LHCN-M2 (cell line): ENCODE results near the gene KRTAP5-7. TPM values are rescaled to one million over a fixed set of nuclear protein-coding genes. Genes with fewer than 3 reads are reported as not detected.
"Not testable (repeated sequence)": the region's sequence is repeated elsewhere in the genome, so short reads cannot be mapped to it uniquely, and the experiment has no call there.

ENCODE experiments used
- DNase-seq: peaks from one replicate; pipeline ENCODE4 v3.0.0-alpha.2; 2012; ENCODE audit warnings: low read depth
- total RNA-seq: library from RNA; depleted of rRNA; stranded (reverse); fragments of >200 nt; gene quantifications from 2 replicates; pipeline ENCODE4 v1.2.3, GENCODE V29; 2014

The KRTAP5-7 gene
- total RNA-seq, 1 experiment from 2014 or later = not detected

GRCh38 chr11:71532036-71532610 lies 5.1 kb downstream of the KRTAP5-7 start:
- no peak for DNase-seq

GRCh38 chr11:71534711-71535608 lies 7.9 kb downstream of the KRTAP5-7 start:
- DNase-seq = not testable (repeated sequence)

- no peak for DNase-seq
Measured at GRCh38 chr11:71535825-71536224, 8.8 kb downstream of the KRTAP5-7 start.

DNA sequence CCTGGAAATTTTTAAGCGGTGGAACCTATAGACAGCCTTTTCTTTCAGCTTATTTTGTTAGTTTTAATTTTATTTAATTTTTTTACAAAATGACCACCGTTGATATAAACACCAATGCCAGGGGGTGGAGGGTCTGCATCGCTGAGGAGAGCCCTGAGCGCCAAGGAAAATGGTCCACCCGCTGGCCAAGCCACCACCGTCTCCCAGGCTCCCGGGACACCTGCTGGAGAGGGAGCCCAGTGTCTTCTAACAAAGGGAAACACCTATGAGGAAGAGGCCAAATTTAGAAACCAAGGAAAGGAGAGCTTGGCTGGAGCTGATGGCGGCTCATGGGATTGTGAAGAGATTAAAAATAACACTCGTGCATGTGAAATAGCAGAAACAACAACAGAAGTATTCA lies 10.5 kb downstream of the KRTAP5-7 start:
- no peak for DNase-seq

DNA sequence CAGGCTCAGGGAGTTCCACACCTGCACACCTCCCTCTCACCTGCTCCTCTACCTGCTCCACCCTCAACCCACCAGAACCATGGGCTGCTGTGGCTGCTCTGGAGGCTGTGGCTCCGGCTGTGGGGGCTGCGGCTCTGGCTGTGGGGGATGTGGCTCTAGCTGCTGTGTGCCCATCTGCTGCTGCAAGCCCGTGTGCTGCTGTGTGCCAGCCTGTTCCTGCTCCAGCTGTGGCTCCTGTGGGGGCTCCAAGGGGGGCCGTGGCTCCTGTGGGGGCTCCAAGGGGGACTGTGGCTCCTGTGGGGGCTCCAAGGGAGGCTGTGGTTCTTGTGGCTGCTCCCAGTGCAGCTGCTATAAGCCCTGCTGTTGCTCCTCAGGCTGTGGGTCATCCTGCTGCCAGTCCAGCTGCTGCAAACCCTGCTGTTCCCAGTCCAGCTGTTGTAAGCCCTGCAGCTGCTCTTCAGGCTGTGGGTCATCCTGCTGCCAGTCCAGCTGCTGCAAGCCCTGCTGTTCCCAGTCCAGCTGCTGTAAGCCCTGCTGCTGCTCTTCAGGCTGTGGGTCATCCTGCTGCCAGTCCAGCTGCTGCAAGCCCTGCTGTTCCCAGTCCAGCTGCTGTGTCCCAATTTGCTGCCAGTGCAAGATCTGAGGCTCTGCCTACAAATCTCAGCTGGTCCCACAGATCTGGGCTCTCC lies 11.1 kb downstream of the KRTAP5-7 start, which contains the start of gene KRTAP5-8:
KRTAP5-8 (plus strand) TSS at position 49 of the 689 bp plus-strand sequence; CDS start at position 80, 31 bp downstream.
- peak; percentile 32 for DNase-seq

DNA sequence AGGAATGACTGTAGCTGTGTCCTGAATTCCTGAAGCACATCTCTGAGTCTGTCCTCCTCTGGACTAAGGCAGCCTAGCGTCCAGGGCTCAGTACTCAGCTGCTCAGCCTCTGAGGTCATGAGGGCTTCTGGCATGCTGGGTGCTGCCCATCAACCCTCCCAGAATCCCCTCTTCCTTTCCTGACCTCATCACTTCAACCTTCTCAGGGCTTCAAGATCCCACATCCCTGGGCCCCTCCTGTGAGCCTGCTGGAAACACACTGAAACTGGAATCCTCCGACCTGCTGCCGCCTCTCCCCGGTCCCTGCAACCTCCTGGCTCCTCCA lies 11.6 kb downstream of the KRTAP5-7 start:
- DNase-seq = no peak

DNA sequence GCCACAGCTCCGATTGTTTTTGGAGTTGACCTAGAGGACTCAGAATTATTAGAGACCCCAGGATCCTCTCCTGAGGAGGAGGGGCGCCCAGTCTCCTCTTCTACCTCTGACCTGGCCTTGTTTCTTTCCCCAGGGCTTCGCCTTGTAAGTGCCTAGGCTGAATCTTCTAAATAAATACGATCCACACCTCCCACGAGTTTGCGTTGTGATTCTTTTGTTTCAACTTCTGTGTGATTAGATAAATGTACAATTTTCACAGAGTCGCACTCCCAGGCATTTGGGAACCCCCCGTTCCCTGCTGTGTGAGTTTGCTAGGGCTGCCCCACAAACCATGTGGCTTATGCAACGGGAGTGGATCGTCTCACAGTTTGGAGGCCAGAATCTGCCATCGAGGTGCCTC lies 11.9 kb downstream of the KRTAP5-7 start:
- no peak for DNase-seq

- not testable (repeated sequence) for DNase-seq
Measured at GRCh38 chr11:71539971-71540370, 12.9 kb downstream of the KRTAP5-7 start.

DNA sequence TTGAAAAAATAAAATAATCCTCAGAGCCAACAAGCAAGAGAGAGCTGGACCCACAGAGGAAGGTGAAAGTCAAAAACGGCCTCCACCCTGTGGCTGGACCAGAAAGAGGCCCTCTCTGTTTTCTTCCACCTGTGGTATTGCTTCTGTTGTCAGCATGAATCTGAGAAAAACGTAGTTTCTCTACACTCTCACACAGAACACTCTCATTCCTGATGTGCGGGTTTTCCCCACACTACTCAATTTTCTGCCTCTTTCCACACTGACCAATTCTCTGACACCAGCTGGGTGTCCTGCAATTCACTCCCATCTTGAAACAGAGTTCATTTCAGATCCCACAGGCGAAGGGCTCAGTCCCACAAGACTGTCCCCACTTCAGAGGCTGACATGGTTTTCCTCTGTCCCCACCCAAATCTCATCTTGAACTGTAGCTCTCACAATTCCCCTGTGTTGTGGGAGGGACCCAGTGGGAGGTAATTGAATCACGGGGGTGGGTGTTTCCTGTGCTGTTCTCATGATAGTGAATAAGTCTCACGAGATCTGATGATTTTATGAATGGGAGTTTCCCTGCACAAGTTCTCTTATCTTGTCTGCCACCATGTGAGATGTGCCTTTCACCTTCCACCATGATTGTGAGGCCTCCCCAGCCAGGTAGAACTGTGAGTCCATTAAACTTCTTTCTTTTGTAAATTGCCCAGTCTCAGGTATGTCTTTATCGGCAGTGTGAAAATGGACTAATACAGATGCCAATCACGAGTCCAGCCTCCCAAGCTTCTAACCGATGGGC lies 13.6 kb downstream of the KRTAP5-7 start:
- DNase-seq = not testable (repeated sequence)

GRCh38 chr11:71542382-71542781 lies 15.3 kb downstream of the KRTAP5-7 start:
- DNase-seq = no peak

GRCh38 chr11:71542879-71543777 lies 16.1 kb downstream of the KRTAP5-7 start:
- peak; percentile 22 for DNase-seq

- no peak for DNase-seq
Measured at GRCh38 chr11:71543866-71544265, 16.8 kb downstream of the KRTAP5-7 start.

DNA sequence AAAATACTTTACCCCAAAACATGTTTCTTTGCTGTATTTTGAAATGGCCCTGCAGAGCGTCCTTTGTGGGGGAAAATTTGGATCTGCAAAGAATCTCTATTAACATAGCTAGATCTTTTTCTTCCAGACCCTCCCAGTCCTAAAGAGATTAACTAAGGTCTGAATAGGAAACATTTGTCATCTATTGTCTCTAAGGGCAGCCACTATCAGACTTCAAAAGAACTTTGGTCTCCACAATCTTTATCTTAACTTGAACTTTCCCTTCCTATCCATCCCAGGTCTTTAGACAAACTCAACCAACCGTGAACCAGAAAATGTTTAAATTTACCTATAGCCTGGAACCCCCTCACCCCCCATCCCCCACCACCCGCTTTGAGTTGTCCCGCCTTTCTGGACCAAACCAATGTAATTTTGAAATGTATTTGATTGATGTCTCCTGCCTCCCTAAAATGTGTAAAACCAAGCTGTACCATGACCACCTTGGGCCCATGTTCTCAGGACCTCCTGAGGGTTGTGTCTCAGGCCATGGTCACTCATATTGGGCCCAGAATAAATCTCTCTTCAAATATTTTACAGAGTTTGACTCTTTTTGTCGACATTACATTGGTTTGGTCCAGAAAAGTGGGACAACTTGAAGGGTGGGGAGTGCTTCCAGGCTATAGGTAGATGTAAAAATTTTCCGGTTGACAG lies 17.6 kb downstream of the KRTAP5-7 start:
- DNase-seq = no peak

- no peak for DNase-seq
Measured at GRCh38 chr11:71545405-71545966, 18.4 kb downstream of the KRTAP5-7 start.

GRCh38 chr11:71548120-71548519 lies 21.1 kb downstream of the KRTAP5-7 start, which contains the start of gene KRTAP5-9:
TSS of gene KRTAP5-9 (plus strand) at chr11:71548420. CDS start at chr11:71548658, 238 bp downstream.
- no peak for DNase-seq

- peak; percentile 18 for DNase-seq
Measured at GRCh38 chr11:71548716-71549151, 21.7 kb downstream of the KRTAP5-7 start.

GRCh38 chr11:71551711-71552110 lies 24.6 kb downstream of the KRTAP5-7 start:
- no peak for DNase-seq

DNA sequence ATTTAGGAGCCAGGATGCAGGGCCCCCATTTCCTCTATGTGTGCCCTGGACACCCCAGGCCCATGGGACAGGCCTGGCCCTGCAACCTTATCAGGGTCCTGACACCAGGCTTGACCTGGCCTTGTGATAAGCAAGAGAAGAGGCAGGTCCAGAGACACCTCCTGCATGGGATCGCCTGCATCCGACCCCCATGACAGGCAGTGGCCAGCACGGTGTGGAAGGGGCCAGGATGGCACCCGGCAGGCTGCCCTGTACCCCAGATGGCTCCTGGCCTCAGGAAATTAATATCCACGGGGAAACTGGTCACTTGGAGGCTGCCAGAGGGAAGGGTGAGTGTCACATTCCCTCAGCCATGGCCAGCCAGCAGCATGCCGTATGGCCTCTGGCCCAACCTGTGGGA lies 27.9 kb downstream of the KRTAP5-7 start:
- no peak for DNase-seq

- DNase-seq = no peak
Measured at GRCh38 chr11:71555508-71555907, 28.4 kb downstream of the KRTAP5-7 start.
